Activated T-helper 2 cell treated with anti-CD3 and anti-CD28 coated beads, Interferon-gamma antibody, Interleukin-2, Interleukin-4, amounts not matched to agents 10 μg/mL and 5 μg/mL and 100 μg/mL, durations not matched to agents 14 hours and 24 hours and 36 hours (primary cell): ENCODE results near the gene ARID5B. TPM values are rescaled to one million over a fixed set of nuclear protein-coding genes. Genes with fewer than 3 reads are reported as not detected.

Experiments used
- DNase-seq: peaks from one replicate; pipeline ENCODE4 v3.0.0; 2021; ENCODE audit warnings: low spot score
- H3K27ac Mint-ChIP-seq: one replicate; pipeline ENCODE4 v1.8.0; 2021; ENCODE audit warnings: mixed read lengths
- H3K27me3 Mint-ChIP-seq: one replicate; pipeline ENCODE4 v1.8.0; 2021; ENCODE audit warnings: low read depth, mixed read lengths
- H3K36me3 Mint-ChIP-seq: one replicate; pipeline ENCODE4 v1.8.0; 2021; ENCODE audit warnings: low read depth, mixed read lengths
- H3K4me1 Mint-ChIP-seq: one replicate; pipeline ENCODE4 v1.8.0; 2021; ENCODE audit warnings: low read depth, mixed read lengths
- H3K4me3 Mint-ChIP-seq: one replicate; pipeline ENCODE4 v1.8.0; 2021; ENCODE audit warnings: low read depth, mild to moderate bottlenecking, moderate library complexity, mixed read lengths
- H3K9me3 Mint-ChIP-seq: one replicate; pipeline ENCODE4 v1.8.0; 2021; ENCODE audit warnings: mixed read lengths
- intact Hi-C: fragments of 100-400 bp; cut with micrococcal nuclease; formaldehyde crosslinking; loops from one replicate; pipeline ENCODE4 v1.15.1; 2023
- total RNA-seq: library from RNA; stranded (reverse); gene quantifications from 2 replicates; pipeline ENCODE4 v1.2.3, GENCODE V29; 2022

ARID5B gene
- total RNA-seq, 1 donor from 2014 or later, result 35.7 TPM

- no peak overlapping the region for H3K27ac Mint-ChIP-seq
- peaks cover 24% of the 10 kb centered on the region for H3K9me3 Mint-ChIP-seq
- H3K27me3 Mint-ChIP-seq, result no peaks in the 10 kb centered on the region
- no peak for DNase-seq
- peaks cover 8% of the 10 kb centered on the region for H3K4me1 Mint-ChIP-seq
- peaks cover 10% of the 10 kb centered on the region for H3K36me3 Mint-ChIP-seq
- H3K4me3 Mint-ChIP-seq, result no peak overlapping the region
- intact Hi-C loops, result no loop called here
These were observed 235.4 kb downstream of the ARID5B start for GRCh38 chr10:62136931-62137330.

Other genes starting within 250 kb of the ARID5B start
- gene CABCOCO1, start 238.8 kb upstream of the ARID5B start, total RNA-seq, result not detected in 2 replicates